ENCODE data around the gene CCDC69.
A peak's percentile ranks its signal among the peaks of the same experiment; 100 is the strongest.

The CCDC69 gene

GRCh38 chr5:151158287-151158661 lies 65.6 kb downstream of the CCDC69 start:
- no peak for DNase-seq

- DNase-seq = peak; percentile 53 to 66
Observed at GRCh38 chr5:151157426-151158286, 66.2 kb downstream of the CCDC69 start, which contains the start of gene ANXA6. TSS of gene ANXA6 (minus strand) at chr5:151157779. CDS start at chr5:151147901, 9,878 bp downstream.

GRCh38 chr5:151156507-151157420 lies 67.1 kb downstream of the CCDC69 start:
- DNase-seq = peak in 1 of 2 donors; percentile 26

GRCh38 chr5:151155775-151156506 lies 68.0 kb downstream of the CCDC69 start:
- peak in 1 of 2 donors; percentile 31 for DNase-seq

- DNase-seq = peak; percentile 33 to 67
Observed at GRCh38 chr5:151154931-151155774, 68.7 kb downstream of the CCDC69 start.

- DNase-seq = peak in 1 of 2 donors; percentile 25
Observed at GRCh38 chr5:151153766-151154272, 70.1 kb downstream of the CCDC69 start.

- DNase-seq = no peak
Observed at GRCh38 chr5:151153300-151153699, 70.6 kb downstream of the CCDC69 start.

- DNase-seq = peak; percentile 25 to 38
Observed at GRCh38 chr5:151151793-151152192, 72.1 kb downstream of the CCDC69 start.

- peak in 1 of 2 donors; percentile 42 for DNase-seq
Observed at GRCh38 chr5:151151263-151151660, 72.6 kb downstream of the CCDC69 start.

GRCh38 chr5:151150471-151151262 lies 73.2 kb downstream of the CCDC69 start:
- peak; percentile 78 to 83 for DNase-seq

GRCh38 chr5:151148583-151148982 lies 75.3 kb downstream of the CCDC69 start:
- peak in 1 of 2 donors; percentile 37 for DNase-seq

GRCh38 chr5:151147033-151147432 lies 76.9 kb downstream of the CCDC69 start:
- no peak for DNase-seq

- no peak for DNase-seq
Observed at GRCh38 chr5:151146061-151146460, 77.8 kb downstream of the CCDC69 start.

GRCh38 chr5:151144922-151145321 lies 79.0 kb downstream of the CCDC69 start:
- DNase-seq = no peak

- DNase-seq = no peak
Observed at GRCh38 chr5:151144275-151144674, 79.6 kb downstream of the CCDC69 start.

GRCh38 chr5:151143645-151144044 lies 80.2 kb downstream of the CCDC69 start:
- DNase-seq = no peak

GRCh38 chr5:151142933-151143332 lies 81.0 kb downstream of the CCDC69 start:
- DNase-seq = no peak

- peak; percentile 61 to 76 for DNase-seq
Observed at GRCh38 chr5:151141535-151141934, 82.4 kb downstream of the CCDC69 start.

- no peak for DNase-seq
Observed at GRCh38 chr5:151140686-151141459, 83.0 kb downstream of the CCDC69 start.

- peak in 1 of 2 donors; percentile 53 for DNase-seq
Observed at GRCh38 chr5:151139646-151140045, 84.2 kb downstream of the CCDC69 start.
